ENCODE measurements around the gene OLFM2. TPM values are rescaled to one million over a fixed set of nuclear protein-coding genes. Genes with fewer than 3 reads are reported as not detected.

OLFM2 gene
- total and polyA plus RNA-seq, 2 donors (not counting 1 experiment from before 2014, with no cell fraction given), result 0.66 to 11.6 TPM

Other genes starting within 250 kb of the OLFM2 start
- gene ZNF846, start 167.8 kb downstream of the OLFM2 start, total RNA-seq, result 11.8 and 20.8 TPM in 2 replicates
- gene ZNF846, start 167.8 kb downstream of the OLFM2 start, polyA plus RNA-seq, result 6.2 and 7.4 TPM in 2 replicates
- gene FBXL12, start 117.4 kb downstream of the OLFM2 start, total RNA-seq, result 13.9 and 23.1 TPM in 2 replicates
- 20.3 and 20.7 TPM in 2 replicates for gene FBXL12, start 117.4 kb downstream of the OLFM2 start, polyA plus RNA-seq
- gene UBL5, start 108.6 kb downstream of the OLFM2 start, total RNA-seq, result 151 and 154 TPM in 2 replicates
- 1,038 and 1,336 TPM in 2 replicates for gene UBL5, start 108.6 kb downstream of the OLFM2 start, polyA plus RNA-seq
- 76.8 and 98.8 TPM in 2 replicates for gene PIN1, start 101.2 kb downstream of the OLFM2 start, total RNA-seq
- gene PIN1, start 101.2 kb downstream of the OLFM2 start, polyA plus RNA-seq, result 33.4 and 54.1 TPM in 2 replicates
- gene COL5A3, start 74.0 kb upstream of the OLFM2 start, total RNA-seq, result 0.77 and 1.2 TPM in 2 replicates
- 0.56 and 33.7 TPM in 2 replicates for gene COL5A3, start 74.0 kb upstream of the OLFM2 start, polyA plus RNA-seq
- gene RDH8, start 77.0 kb upstream of the OLFM2 start, total RNA-seq, result not detected in 2 replicates
- gene RDH8, start 77.0 kb upstream of the OLFM2 start, polyA plus RNA-seq, result 0.06 TPM in 1 of 2 replicates, not detected in the other
- gene SHFL, start 149.8 kb upstream of the OLFM2 start, total RNA-seq, result 25.7 and 29.4 TPM in 2 replicates
- gene SHFL, start 149.8 kb upstream of the OLFM2 start, polyA plus RNA-seq, result 17.0 and 29.0 TPM in 2 replicates
- gene ANGPTL6, start 166.2 kb upstream of the OLFM2 start, total RNA-seq, result 0.26 and 0.33 TPM in 2 replicates
- gene ANGPTL6, start 166.2 kb upstream of the OLFM2 start, polyA plus RNA-seq, result 0.12 and 0.14 TPM in 2 replicates
- 22.6 and 26.5 TPM in 2 replicates for gene PPAN, start 169.8 kb upstream of the OLFM2 start, total RNA-seq
- 15.3 and 19.7 TPM in 2 replicates for gene PPAN, start 169.8 kb upstream of the OLFM2 start, polyA plus RNA-seq
- 2.6 and 3.3 TPM in 2 replicates for gene P2RY11, start 175.2 kb upstream of the OLFM2 start, total RNA-seq
- gene P2RY11, start 175.2 kb upstream of the OLFM2 start, polyA plus RNA-seq, result 0.68 and 0.88 TPM in 2 replicates
- gene EIF3G, start 183.4 kb upstream of the OLFM2 start, total RNA-seq, result 296 and 385 TPM in 2 replicates
- 169 and 236 TPM in 2 replicates for gene EIF3G, start 183.4 kb upstream of the OLFM2 start, polyA plus RNA-seq